Colonic mucosa (tissue), 4 donors: ENCODE data around the gene RRP15. TPM values are rescaled to one million over a fixed set of nuclear protein-coding genes. Genes with fewer than 3 reads are reported as not detected.

ENCODE experiments used
- DNase-seq: peaks from one replicate; pipeline ENCODE4 v3.0.0-alpha.2; 2020
- H3K27ac ChIP-seq: fragments of 200-600 bp; one replicate; pipeline ENCODE4 v1.8.0; 2021
- H3K27me3 ChIP-seq: fragments of 200-600 bp; one replicate; pipeline ENCODE4 v1.8.0; 2021
- H3K36me3 ChIP-seq: fragments of 200-600 bp; one replicate; pipeline ENCODE4 v1.8.0; 2021
- H3K4me1 ChIP-seq: fragments of 200-600 bp; one replicate; pipeline ENCODE4 v1.8.0; 2021; ENCODE audit warnings: mild to moderate bottlenecking
- H3K4me3 ChIP-seq: fragments of 200-600 bp; one replicate; pipeline ENCODE4 v1.8.0; 2021
- H3K9ac ChIP-seq, 2 donors: one replicate each; pipeline ENCODE4 v1.7.0; 2013; ENCODE audit warnings: control low read depth in 2 of 2, low read depth in 2 of 2, low read length in 2 of 2
- H3K9me3 ChIP-seq: fragments of 200-600 bp; one replicate; pipeline ENCODE4 v1.8.0; 2021
- intact Hi-C: fragments of 100-400 bp; cut with DNase I; formaldehyde crosslinking; loops from one replicate; pipeline ENCODE4 v1.14.1; 2022
- total RNA-seq, 2 donors: library from RNA; stranded (reverse); fragmentation: NEBNext Ultra II Directional in 1 of 2; extraction: Animal tissue kit (Norgen Biotek cat#: 25700) in 1 of 2; gene quantifications; one replicate each; pipeline ENCODE4 v1.2.1, GENCODE V29; 2021
- TF ChIP-seq, protein P1 (sequence below): fragments of 200-600 bp; IDR thresholded peaks from one replicate; pipeline ENCODE4 v1.8.0; 2022; ENCODE audit warnings: antibody characterized with exemption, mild to moderate bottlenecking
- donor health status: healthy.
- donor health status: DM: no; HTN: no; CAD: no.
- donor health status: DM: no; HTN: no; CAD: no.

The RRP15 gene
- total RNA-seq, 2 donors from 2014 or later = 7.8 to 15.0 TPM

DNA sequence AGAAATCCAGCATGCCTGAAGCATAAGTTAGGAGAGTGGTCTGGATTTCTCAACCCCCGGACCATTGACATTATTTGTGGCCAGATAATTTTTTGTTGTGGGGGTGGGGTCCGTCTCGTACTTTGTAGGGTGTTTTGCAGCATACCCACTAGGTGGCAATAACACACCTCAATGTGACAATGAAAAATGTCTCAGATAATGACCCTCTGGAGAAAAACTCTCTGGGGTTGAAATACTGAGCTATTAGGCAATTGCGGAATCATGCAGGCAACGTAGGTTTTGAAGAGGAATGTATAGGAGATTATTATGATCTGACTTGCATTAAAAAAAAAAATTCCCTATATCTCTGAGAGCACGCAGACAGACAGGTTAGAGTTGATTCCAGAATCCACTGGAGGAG lies 25.3 kb upstream of the RRP15 start:
- TF ChIP-seq, protein P1, sequence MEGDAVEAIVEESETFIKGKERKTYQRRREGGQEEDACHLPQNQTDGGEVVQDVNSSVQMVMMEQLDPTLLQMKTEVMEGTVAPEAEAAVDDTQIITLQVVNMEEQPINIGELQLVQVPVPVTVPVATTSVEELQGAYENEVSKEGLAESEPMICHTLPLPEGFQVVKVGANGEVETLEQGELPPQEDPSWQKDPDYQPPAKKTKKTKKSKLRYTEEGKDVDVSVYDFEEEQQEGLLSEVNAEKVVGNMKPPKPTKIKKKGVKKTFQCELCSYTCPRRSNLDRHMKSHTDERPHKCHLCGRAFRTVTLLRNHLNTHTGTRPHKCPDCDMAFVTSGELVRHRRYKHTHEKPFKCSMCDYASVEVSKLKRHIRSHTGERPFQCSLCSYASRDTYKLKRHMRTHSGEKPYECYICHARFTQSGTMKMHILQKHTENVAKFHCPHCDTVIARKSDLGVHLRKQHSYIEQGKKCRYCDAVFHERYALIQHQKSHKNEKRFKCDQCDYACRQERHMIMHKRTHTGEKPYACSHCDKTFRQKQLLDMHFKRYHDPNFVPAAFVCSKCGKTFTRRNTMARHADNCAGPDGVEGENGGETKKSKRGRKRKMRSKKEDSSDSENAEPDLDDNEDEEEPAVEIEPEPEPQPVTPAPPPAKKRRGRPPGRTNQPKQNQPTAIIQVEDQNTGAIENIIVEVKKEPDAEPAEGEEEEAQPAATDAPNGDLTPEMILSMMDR = no peak
- H3K9me3 ChIP-seq = no peaks in the 10 kb centered on the region
- H3K9ac ChIP-seq = no peak overlapping the region
- no peak overlapping the region for H3K27ac ChIP-seq
- DNase-seq = no peak
- H3K27me3 ChIP-seq = no peaks in the 10 kb centered on the region
- no peaks in the 10 kb centered on the region for H3K36me3 ChIP-seq
- no peaks in the 10 kb centered on the region for H3K4me1 ChIP-seq
- H3K4me3 ChIP-seq = no peak overlapping the region
- intact Hi-C loops = no loop called here

DNA sequence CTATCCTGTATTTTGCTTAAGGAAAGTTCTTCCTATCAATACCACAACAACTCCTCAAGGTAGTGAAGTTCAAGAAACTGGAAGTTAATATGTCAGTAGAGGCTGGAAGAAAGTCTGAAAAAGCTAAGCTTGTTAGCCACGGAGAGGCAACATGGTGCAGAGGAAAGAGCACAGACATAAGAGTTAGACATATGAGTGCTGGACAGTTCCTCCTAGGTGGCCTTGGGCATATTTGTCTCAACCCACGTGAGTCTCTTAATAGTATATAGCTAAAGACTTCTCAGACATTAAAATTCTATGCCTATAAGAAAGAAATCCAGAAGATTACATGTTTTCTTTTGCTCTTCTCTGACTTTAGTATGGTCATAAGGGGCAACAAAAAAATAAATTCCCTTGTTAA lies 22.8 kb upstream of the RRP15 start:
- intact Hi-C loops = no loop called here
- Histone ChIP-seq H3K9ac (no peak overlapping the region), H3K9me3 (no peaks in the 10 kb centered on the region), H3K36me3 (no peaks in the 10 kb centered on the region), H3K4me1 (no peaks in the 10 kb centered on the region), H3K27ac (no peak overlapping the region), H3K4me3 (no peak overlapping the region), H3K27me3 (no peaks in the 10 kb centered on the region)
- TF ChIP-seq, protein P1 = no peak
- DNase-seq = no peak

DNA sequence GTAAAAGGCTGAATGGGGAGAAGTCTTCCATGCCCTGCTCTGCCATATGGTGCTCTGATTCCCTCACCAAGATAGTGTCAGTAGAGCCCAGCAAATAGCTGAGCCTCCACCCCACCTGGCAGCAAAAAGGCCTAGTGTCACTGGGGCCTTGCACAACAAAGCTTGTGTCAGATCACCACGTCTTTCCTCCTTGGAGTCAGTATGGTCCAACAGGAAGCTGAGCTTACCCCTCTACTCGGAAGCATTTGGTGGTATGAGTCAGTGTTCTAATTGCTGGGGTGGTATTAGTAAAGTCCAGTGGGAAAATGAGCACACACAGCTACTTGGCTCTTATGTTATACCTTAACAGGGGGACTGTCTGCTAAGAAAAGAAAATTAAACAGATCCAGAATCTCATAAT lies 18.7 kb upstream of the RRP15 start:
- H3K9ac ChIP-seq = no peak overlapping the region
- no peak for DNase-seq
- no peaks in the 10 kb centered on the region for H3K27me3 ChIP-seq
- H3K4me1 ChIP-seq = no peaks in the 10 kb centered on the region
- TF ChIP-seq, protein P1 = no peak
- H3K36me3 ChIP-seq = no peaks in the 10 kb centered on the region
- H3K4me3 ChIP-seq = no peak overlapping the region
- no peaks in the 10 kb centered on the region for H3K9me3 ChIP-seq
- intact Hi-C loops = no loop called here
- no peak overlapping the region for H3K27ac ChIP-seq

DNA sequence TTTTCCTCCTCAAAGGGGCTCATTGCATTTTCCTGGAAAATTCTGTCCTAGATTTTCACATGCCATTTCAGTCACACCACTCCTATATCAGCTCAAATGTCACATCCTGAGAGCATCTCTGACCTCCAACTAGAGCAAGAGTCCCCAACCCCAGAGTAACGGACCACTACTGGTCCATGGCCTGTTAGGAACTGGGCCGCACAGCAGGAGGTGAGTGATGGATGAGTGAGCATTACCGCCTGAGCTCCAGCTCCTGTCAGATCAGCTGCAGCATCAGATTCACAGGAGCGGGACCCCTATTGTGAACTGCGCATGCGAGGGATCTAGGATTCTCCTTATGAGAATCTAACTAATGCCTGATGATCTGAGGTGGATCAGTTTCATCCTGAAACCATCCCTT lies 12.7 kb upstream of the RRP15 start:
- Histone ChIP-seq H3K4me3 (no peak overlapping the region), H3K27me3 (no peaks in the 10 kb centered on the region), H3K27ac (no peak overlapping the region), H3K9me3 (no peaks in the 10 kb centered on the region), H3K9ac (no peak overlapping the region), H3K36me3 (no peaks in the 10 kb centered on the region), H3K4me1 (no peaks in the 10 kb centered on the region)
- intact Hi-C loops = no loop called here
- no peak for DNase-seq
- TF ChIP-seq, protein P1 = no peak

DNA sequence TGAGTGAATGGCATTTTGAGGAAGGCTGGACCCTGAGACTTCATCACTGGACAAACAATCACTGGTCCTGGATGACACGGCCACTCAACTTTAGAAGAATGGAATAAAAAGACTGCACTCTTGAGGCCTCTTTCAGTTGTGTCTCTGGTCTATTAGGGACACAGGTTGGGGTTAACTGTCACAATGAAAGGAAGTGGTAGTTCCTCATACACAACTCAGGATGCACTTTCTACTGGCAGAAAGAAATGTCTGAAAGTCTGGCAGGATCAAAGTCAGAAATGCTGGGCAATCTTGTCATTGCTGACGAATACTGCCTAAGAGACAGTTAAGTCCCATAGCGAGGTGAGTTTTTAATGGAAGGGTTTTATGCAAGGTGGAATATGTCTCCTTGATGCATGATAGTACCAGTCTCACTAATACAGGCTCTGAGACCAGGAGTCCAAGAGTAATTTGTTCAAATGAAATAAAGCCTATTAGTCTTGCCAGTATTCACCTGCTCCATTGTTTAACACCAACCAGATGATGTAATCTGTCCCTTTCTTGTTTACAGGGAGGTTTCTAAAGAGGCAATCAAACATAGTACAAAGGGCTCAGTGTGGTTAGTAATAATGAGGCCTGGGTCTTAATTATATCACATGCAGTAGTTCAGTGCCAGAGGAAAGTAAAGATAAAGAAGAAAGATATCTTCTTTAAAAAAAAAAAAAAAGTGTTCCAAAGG lies 11.2 kb upstream of the RRP15 start:
- DNase-seq = no peak
- no peak overlapping the region for H3K4me3 ChIP-seq
- H3K4me1 ChIP-seq = no peaks in the 10 kb centered on the region
- H3K9ac ChIP-seq = no peak overlapping the region
- H3K36me3 ChIP-seq = no peaks in the 10 kb centered on the region
- H3K27me3 ChIP-seq = no peaks in the 10 kb centered on the region
- H3K9me3 ChIP-seq = no peaks in the 10 kb centered on the region
- intact Hi-C loops = no loop called here
- no peak overlapping the region for H3K27ac ChIP-seq
- TF ChIP-seq, protein P1 = no peak
